NCI-H82 treated with DMSO at 0.1 percent for 48 hours (cell line): ENCODE results near the gene PCDHA1.
"Not testable (repeated sequence)": the region's sequence is repeated elsewhere in the genome, so short reads cannot be mapped to it uniquely, and the experiment has no call there.

ENCODE experiments used
- DNase-seq: peaks from one replicate; lab custom pipeline; 2025; ENCODE audit not compliant: unreplicated experiment; lab: John Stamatoyannopoulos, UW

The PCDHA1 gene

DNA sequence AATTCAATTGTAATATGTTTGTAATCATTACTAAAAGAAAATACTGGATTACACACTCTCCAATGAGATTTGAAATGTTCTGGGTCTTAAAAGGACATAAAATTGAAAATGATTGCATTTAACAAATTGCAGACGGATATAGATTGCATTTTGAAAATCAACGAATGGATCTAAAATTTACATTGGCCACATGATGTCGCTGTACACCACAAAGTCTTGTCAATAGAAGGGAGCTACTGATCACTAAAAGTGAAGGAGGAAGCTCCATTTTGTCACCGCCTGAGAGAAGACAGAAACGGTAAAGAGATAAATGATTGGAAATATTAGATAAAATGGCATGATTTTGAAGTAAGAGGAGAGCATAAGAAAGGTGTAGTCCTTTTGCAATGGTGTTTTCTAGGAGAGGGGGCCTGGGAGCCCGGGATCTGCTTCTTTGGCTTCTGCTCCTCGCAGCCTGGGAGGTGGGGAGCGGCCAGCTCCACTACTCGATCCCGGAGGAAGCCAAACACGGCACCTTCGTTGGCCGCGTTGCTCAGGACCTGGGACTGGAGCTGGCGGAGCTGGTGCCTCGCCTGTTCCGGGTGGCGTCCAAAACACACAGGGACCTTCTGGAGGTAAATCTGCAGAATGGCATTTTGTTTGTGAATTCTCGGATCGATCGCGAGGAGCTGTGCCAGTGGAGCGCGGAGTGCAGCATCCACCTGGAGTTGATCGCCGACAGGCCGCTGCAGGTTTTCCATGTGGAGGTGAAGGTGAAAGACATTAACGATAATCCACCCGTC lies at the start of gene PCDHA1:
Gene PCDHA1 (plus strand): TSS at position 236 of the 782 bp plus-strand sequence.
- DNase-seq, result no peak

DNA sequence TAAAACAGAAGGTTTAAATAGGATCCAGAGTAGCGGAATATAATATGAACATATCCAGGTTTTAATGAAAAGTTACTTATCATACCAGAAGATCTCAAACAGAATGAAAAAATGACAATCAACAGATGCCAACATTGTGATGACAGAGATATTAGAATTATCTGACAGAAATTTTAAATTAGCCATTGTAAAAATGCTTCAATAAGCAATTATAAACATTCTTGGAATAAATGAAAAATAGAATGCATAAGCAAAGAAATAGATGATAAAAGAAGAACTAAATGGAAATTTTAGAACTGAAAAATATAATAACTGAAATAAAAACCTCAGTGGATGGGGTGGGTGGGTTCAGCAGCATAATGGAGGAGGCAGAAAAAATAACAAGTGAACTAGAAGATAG lies 48.5 kb upstream of the PCDHA1 start:
- no peak for DNase-seq

DNA sequence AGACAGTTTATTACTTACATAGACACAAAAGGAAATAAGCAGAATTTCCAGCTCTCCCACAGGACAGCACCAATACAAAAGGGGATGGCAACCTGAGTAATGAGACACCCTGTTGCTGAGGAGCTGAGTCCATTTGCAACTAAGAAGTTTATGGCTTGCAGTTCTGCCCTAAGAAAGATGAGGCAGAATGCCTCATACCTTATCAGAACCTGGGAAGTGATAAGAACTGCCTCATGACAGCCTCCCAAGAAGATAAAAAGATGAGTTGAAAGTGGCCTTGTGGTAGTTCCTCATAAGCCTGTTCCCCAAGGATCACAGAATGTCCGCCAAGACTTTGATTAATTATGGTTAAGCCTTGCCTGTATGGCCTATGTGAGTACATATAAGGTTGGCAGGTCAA lies 44.0 kb upstream of the PCDHA1 start:
- DNase-seq, result no peak

DNA sequence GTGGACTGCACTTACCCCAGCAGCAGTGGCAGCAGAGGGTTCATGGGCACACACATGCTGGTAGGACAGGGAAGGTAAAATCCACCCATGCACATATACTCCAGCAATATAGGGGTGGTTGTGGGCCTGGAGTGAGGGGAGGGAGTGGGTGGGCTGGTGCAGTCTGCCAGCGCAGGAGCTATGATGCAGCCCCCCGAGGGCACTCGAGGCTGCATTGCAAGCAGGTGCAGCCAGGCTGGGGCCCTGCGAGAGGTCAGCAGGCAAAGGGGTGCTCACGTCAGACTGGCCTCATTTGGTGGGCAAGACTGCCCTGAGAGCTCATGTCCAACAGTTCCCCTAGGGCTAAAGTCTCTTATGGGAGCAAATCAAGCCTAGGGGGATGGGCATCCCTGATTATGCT lies 32.4 kb upstream of the PCDHA1 start:
- DNase-seq, result no peak

DNA sequence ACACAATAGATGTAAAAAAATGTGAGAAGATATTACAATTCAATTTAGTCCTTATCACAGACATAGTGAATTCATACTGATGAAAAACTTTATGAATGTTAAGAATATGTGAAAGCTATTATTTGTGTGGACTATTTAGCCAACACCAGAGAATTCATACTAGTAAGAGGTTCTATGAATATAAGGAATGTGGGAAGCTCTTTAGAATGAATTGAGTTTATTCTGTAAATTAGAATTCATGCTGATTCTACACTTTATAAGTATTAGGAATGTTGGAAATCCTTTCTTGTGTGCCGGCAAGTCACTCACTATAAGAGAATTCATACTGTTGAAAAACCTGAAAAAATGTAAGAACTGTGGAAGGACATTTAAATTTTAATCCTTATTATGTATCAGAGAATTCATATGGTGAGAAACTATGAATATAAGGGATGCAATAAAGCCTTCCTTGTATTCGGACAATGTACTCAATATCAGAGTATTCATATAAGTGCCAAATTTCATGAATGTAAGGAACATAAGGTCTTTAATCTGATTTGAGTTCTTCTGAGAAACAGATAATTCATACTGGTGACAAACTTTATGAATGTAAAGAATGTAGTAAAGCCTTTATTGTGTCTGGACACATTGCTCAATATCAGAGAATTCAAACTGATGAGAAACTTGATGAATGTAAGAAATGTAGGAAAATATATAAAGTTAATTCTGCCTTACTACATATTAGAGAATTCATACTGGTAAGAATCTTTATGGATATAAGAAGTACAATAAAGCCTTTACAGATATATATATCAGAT lies 21.6 kb upstream of the PCDHA1 start:
- DNase-seq, result no peak

DNA sequence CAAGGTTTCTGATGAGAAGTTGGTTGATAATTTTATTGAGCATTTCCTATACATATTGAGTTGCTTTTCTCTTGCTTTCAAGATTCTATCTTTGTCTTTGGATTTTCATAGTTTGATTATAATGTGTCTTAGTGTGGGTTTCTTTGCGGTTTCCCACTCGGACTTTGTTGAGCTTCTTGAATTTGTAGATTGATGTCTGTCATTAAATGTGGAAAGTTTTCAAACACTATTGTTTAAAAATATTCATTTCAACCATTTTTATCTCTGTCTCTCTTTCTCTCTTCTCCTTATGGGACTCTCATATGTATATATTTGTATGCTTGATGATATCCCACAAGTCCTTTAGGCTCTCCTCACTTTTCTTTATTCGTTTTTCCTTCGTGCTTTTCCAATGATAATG lies 18.5 kb upstream of the PCDHA1 start:
- no peak for DNase-seq

DNA sequence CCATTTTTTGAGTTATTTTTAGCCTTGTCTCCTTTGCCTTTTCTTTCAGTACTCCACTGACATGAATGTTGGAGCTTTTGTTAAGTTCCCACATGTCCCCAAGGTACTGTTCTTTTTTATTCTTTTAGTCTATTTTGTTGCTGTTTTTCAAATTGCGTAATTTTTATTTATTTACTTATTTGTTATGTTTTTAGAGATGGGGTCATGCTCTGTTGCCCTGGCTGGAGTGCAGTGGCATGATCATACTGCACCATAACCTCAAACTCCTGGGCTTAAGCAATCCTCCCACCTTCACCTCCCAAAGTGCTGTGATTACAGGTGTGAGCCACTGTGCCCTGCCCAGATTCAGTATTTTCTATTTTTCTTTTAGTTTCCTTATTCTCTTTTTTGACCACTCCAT lies 5.4 kb upstream of the PCDHA1 start:
- DNase-seq, result no peak

DNA sequence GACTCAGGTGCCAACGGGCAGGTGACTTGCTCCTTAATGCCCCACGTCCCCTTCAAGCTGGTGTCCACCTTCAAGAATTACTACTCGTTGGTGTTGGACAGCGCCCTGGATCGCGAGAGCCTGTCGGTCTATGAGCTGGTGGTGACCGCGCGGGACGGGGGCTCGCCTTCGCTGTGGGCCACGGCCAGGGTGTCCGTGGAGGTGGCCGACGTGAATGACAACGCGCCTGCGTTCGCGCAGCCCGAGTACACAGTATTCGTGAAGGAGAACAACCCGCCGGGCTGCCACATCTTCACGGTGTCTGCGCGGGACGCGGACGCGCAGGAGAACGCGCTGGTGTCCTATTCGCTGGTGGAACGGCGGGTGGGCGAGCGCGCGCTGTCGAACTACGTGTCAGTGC lies 1.5 kb downstream of the PCDHA1 start:
- not testable (repeated sequence) for DNase-seq

DNA sequence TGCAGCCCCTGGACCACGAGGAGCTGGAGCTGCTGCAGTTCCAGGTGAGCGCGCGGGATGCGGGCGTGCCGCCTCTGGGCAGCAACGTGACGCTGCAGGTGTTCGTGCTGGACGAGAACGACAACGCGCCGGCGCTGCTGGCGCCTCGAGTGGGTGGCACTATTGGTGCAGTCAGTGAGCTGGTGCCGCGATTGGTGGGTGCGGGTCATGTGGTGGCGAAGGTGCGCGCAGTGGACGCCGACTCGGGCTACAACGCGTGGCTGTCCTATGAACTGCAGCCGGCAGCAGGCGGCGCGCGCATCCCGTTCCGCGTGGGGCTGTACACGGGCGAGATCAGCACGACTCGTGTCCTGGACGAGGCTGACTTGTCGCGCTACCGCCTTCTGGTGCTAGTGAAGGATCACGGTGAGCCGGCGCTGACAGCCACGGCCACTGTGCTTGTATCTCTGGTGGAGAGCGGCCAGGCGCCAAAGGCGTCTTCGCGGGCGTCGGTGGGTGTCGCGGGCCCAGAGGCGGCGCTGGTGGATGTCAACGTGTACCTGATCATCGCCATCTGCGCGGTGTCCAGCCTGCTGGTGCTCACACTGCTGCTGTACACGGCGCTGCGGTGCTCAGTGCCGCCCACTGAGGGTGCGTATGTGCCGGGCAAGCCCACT lies 2.0 kb downstream of the PCDHA1 start:
- not testable (repeated sequence) for DNase-seq

DNA sequence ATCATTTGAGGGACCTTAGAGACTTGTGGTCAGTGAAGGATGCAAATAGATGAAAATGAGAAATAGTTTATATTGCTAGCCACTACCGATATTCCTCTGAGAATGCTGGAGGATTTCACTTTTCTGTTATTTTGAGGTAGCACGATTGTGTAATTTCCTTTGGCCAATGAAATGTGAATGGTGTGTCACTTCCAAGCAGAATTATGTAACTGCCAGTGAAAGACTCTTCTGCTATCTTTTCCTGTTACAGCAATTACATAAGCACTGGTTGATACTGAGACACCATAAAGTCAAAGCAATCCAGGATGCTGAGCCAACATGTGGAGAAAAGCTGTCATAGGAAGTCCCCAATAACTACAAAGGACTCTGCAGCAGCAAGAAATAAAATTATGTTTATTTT lies 5.1 kb downstream of the PCDHA1 start:
- DNase-seq, result no peak

DNA sequence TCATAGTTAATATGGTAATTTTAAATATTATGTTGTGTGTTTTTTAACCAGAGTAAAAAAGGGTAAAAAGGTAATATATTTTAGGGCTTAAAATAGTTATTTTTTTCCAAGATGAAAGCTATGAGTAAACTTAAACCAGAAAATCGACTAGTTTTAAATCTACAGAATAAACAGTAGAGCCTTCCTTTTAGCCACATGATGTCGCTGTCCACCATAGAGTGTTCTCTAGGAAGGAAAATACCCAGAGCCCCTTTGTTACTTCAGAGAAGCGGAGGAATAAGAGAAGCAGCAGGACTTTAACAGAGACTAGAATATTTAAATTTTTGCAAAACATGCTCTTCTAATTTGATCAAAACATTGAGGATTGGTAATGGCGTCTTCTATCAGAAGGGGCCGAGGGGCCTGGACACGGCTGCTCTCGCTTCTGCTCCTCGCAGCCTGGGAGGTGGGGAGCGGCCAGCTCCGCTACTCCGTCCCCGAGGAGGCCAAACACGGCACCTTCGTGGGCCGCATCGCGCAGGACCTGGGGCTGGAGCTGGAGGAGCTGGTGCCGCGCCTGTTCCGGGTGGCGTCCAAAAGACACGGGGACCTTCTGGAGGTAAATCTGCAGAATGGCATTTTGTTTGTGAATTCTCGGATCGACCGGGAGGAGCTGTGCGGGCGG lies 8.8 kb downstream of the PCDHA1 start, which contains the start of gene PCDHA2:
Gene PCDHA2 (plus strand): TSS at position 258 of the 664 bp plus-strand sequence.
- no peak for DNase-seq

DNA sequence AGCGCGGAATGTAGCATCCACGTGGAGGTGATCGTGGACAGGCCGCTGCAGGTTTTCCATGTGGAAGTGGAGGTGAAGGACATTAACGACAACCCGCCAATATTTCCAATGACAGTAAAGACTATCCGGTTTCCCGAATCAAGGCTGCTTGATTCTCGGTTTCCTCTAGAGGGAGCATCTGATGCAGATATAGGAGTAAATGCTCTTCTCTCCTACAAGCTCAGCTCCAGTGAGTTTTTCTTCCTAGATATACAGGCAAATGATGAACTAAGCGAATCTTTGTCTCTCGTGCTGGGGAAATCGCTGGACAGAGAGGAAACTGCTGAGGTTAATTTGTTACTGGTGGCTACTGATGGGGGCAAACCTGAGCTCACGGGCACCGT lies 9.3 kb downstream of the PCDHA1 start:
- DNase-seq, result no peak

DNA sequence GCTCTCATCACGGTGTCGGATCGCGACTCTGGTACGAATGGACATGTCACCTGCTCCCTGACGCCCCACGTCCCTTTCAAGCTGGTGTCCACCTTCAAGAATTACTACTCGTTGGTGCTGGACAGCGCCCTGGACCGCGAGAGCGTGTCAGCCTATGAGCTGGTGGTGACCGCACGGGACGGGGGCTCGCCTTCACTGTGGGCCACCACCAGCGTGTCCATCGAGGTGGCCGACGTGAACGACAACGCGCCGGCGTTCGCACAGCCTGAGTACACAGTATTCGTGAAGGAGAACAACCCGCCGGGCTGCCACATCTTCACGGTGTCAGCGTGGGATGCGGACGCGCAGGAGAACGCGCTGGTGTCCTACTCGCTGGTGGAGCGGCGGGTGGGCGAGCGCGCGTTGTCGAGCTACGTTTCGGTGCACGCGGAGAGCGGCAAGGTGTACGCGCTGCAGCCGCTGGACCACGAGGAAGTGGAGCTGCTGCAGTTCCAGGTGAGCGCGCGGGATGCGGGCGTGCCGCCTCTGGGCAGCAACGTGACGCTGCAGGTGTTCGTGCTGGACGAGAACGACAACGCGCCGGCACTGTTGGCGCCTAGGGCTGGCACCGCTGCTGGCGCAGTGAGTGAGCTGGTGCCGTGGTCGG lies 10.3 kb downstream of the PCDHA1 start:
- DNase-seq, result not testable (repeated sequence)

DNA sequence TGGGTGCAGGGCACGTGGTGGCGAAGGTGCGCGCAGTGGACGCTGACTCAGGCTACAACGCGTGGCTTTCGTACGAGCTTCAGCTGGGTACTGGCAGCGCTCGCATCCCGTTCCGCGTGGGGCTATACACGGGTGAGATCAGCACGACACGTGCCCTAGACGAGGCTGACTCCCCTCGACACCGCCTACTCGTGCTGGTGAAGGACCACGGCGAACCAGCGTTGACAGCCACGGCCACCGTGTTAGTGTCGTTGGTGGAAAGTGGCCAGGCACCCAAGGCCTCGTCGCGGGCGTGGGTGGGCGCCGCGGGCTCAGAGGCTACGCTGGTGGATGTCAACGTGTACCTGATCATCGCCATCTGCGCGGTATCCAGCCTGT lies 10.8 kb downstream of the PCDHA1 start:
- DNase-seq, result no peak

DNA sequence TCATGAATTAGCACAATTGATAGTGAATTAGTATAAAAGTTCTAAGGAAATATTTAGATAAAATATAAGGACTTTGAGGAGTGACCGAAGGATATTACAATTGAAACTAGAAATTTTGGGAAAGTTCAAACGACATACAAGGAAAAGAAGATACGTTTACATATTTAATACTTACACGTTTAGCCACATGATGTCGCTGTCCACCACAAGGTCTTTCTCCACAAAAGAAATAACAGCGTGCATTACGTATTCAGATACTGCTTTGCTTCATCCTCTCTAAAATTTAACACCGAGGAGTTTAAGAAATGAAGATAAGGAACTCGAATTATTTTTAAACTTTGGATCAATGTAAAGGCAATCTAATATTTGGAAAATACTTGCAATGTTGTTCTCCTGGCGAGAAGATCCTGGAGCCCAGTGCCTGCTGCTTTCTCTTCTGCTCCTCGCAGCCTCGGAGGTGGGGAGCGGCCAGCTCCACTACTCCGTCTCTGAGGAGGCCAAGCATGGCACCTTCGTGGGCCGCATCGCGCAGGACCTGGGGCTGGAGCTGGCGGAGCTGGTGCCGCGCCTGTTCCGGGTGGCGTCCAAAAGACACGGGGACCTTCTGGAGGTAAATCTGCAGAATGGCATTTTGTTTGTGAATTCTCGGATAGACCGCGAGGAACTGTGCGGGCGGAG lies 15.0 kb downstream of the PCDHA1 start, which contains the start of gene PCDHA3:
Gene PCDHA3 (plus strand): TSS at position 242 of the 678 bp plus-strand sequence.
- DNase-seq, result no peak

DNA sequence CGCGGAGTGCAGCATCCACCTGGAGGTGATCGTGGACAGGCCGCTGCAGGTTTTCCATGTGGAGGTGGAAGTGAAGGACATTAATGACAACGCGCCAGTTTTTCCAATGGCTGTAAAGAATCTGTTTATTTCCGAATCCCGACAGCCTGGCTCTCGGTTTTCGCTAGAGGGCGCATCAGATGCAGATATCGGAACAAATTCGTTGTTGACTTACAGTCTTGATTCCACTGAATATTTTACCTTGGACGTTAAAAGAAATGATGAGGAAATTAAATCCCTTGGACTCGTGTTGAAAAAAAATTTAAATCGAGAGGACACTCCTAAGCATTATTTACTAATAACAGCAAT lies 15.5 kb downstream of the PCDHA1 start:
- no peak for DNase-seq

DNA sequence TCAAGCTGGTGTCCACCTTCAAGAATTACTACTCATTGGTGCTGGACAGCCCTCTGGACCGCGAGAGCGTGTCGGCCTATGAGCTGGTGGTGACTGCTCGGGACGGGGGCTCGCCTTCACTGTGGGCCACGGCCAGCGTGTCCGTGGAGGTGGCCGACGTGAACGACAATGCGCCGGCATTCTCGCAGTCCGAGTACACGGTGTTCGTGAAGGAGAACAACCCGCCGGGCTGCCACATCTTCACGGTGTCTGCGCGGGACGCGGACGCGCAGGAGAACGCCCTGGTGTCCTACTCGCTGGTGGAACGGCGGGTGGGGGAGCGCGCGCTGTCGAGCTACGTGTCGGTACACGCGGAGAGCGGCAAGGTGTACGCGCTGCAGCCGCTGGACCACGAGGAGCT lies 16.4 kb downstream of the PCDHA1 start:
- DNase-seq, result not testable (repeated sequence)

DNA sequence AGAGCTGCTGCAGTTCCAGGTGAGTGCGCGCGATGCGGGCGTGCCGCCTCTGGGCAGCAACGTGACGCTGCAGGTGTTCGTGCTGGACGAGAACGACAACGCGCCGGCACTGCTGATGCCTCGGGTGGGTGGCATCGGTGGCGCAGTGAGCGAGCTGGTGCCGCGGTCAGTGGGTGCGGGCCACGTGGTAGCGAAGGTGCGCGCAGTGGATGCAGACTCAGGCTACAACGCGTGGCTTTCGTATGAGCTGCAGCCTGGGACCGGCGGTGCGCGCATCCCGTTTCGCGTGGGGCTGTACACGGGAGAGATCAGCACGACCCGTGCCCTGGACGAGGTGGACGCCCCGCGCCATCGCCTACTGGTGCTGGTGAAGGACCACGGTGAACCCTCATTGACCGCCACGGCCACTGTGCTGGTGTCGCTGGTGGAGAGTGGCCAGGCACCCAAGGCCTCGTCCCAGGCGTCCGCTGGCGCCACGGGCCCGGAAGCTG lies 16.9 kb downstream of the PCDHA1 start:
- DNase-seq, result no peak

DNA sequence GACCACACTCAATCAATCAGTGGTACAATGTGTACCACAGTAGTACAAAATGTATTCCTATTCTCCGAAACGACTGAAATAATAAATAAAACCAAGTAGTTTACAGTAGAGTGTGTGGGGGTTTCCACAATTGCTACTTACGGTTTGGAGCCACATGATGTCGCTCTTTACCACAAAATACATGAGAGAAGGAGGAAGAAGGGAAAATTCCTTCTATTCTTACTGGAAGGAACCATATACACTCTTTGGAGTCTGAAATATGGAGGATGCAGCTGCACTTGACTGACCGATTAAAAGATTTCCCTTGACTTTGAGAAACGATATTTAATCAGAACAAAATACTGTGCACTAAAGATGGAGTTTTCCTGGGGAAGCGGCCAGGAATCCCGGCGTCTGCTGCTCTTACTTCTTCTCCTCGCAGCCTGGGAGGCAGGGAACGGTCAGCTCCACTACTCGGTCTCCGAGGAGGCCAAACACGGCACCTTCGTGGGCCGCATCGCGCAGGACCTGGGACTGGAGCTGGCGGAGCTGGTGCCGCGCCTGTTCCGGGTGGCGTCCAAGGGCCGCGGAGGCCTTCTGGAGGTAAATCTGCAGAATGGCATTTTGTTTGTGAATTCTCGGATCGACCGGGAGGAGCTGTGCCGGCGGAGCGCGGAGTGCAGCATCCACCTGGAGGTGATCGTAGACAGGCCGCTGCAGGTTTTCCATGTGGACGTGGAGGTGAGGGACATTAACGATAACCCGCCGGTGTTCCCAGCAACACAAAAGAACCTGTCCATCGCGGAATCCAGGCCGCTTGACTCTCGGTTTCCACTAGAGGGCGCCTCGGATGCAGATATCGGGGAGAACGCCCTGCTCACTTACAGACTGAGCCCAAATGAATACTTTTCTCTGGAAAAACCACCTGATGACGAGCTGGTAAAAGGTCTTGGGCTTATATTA lies 21.2 kb downstream of the PCDHA1 start, which contains the start of gene PCDHA4:
Gene PCDHA4 (plus strand): TSS at position 235 of the 942 bp plus-strand sequence.
- DNase-seq, result no peak
